Right lobe of liver (tissue), 4 donors: ENCODE data around the gene APAF1.

ENCODE experiments used
- POLR2A ChIP-seq: fragments of 450-650 bp; IDR thresholded peaks from one replicate; pipeline ENCODE4 v1.6.1; 2017; ENCODE audit warnings: antibody characterized with exemption, mild to moderate bottlenecking
- TF ChIP-seq, protein P1 (sequence below), 4 donors: fragments of 200-600 bp in 3 of 4; fragments of 450-650 bp in 1 of 4; IDR thresholded peaks; one replicate each; pipeline versions ENCODE4 v1.5.1 to v1.8.0; 2016 to 2022; ENCODE audit warnings: antibody characterized with exemption in 4 of 4, mild to moderate bottlenecking in 2 of 4
- donor health status: DM: no; HTN: no; CAD: no.
- donor health status: DM: no; HTN: no; CAD: no.
- donor health status: DM: no; HTN: yes; CAD: no.

DNA sequence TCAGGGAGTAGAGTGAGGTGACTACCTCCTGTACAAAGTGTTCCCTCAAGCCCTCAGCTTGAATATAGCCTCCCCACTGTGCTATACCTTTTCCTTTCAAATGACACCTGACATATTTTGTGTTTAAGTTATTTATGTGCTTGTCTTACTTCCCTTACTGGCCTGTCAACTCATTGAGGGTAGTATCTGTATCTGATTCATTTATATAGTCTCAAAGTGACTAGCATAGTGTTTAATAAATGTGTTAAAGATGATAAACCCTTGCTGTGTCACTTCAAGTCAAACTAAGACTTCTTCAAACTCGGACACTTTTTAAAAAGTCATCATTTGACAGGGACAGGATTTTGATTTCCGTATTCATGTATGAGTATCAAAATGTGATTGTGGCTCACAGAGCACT lies 52.1 kb downstream of the APAF1 start:
- TF ChIP-seq, protein P1, sequence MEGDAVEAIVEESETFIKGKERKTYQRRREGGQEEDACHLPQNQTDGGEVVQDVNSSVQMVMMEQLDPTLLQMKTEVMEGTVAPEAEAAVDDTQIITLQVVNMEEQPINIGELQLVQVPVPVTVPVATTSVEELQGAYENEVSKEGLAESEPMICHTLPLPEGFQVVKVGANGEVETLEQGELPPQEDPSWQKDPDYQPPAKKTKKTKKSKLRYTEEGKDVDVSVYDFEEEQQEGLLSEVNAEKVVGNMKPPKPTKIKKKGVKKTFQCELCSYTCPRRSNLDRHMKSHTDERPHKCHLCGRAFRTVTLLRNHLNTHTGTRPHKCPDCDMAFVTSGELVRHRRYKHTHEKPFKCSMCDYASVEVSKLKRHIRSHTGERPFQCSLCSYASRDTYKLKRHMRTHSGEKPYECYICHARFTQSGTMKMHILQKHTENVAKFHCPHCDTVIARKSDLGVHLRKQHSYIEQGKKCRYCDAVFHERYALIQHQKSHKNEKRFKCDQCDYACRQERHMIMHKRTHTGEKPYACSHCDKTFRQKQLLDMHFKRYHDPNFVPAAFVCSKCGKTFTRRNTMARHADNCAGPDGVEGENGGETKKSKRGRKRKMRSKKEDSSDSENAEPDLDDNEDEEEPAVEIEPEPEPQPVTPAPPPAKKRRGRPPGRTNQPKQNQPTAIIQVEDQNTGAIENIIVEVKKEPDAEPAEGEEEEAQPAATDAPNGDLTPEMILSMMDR (IDR thresholded peaks at IDR 0.05): no peak
- no peak for TF ChIP-seq POLR2A
